ENCODE results near the gene PTPRQ. TPM values are rescaled to one million over a fixed set of nuclear protein-coding genes. Genes with fewer than 3 reads are reported as not detected.
"Not testable (repeated sequence)": the region's sequence is repeated elsewhere in the genome, so short reads cannot be mapped to it uniquely, and the experiment has no call there.

PTPRQ gene
- total and polyA plus RNA-seq, 10 donors = under 0.01 to 0.09 (median 0.03) TPM; not detected in 7

- H3K4me1 ChIP-seq = no peaks in the 10 kb centered on the region
- DNase-seq = no peak
- no peaks in the 10 kb centered on the region for H3K9me3 ChIP-seq
- H3K27ac ChIP-seq = no peak overlapping the region
- intact Hi-C loops (cut with DNase I; ENCODE audit: low total_unique reads) = no loop called here
- H3K4me3 ChIP-seq = no peak overlapping the region
- H3K27me3 ChIP-seq (replicated peaks in 1 of 7) = no peaks in the 10 kb centered on the region
- no peaks in the 10 kb centered on the region for H3K36me3 ChIP-seq
- TF ChIP-seq CTCF (IDR thresholded peaks at IDR 0.05 in 8 of 11, conservative IDR thresholded peaks at IDR 0.05 in 3 of 11) = no peak
- no peak for TF ChIP-seq POLR2A (IDR thresholded peaks at IDR 0.05)
- TF ChIP-seq POLR2AphosphoS5 (IDR thresholded peaks at IDR 0.05) = no peak
These were observed 218.6 kb downstream of the PTPRQ start for GRCh38 chr12:80662586-80662985.

- TF ChIP-seq POLR2A (IDR thresholded peaks at IDR 0.05) (no peak), CTCF (IDR thresholded peaks at IDR 0.05 in 8 of 11, conservative IDR thresholded peaks at IDR 0.05 in 3 of 11) (no peak), POLR2AphosphoS5 (IDR thresholded peaks at IDR 0.05) (no peak)
- no peaks in the 10 kb centered on the region for H3K9me3 ChIP-seq
- no peak for DNase-seq
- no peak overlapping the region for H3K4me3 ChIP-seq
- no peak overlapping the region for H3K27ac ChIP-seq
- intact Hi-C loops (cut with DNase I; ENCODE audit: low total_unique reads) = no loop called here
- no peaks in the 10 kb centered on the region for H3K4me1 ChIP-seq
- 69 to 72% (median 71%) methylated on average over 5 of the region's 5 CpGs for WGBS, 5 donors
- no peaks in the 10 kb centered on the region for H3K27me3 ChIP-seq (replicated peaks in 1 of 7)
- H3K36me3 ChIP-seq = no peaks in the 10 kb centered on the region
These were observed 226.2 kb downstream of the PTPRQ start for GRCh38 chr12:80670214-80670613.

- not testable (repeated sequence) for H3K36me3 ChIP-seq
- WGBS, 5 donors = 89 to 96% (median 93%) methylated on average over 13 of the region's 13 CpGs
- peak; percentile 27 for DNase-seq
These were observed 232.1 kb downstream of the PTPRQ start for GRCh38 chr12:80676042-80676636.

GRCh38 chr12:80676856-80677255, 232.8 kb downstream of the PTPRQ start:
- WGBS, 5 donors = 74 to 86% (median 77%) methylated on average over 1 of the region's 1 CpG
- TF ChIP-seq POLR2AphosphoS5 (IDR thresholded peaks at IDR 0.05) (no peak), CTCF (IDR thresholded peaks at IDR 0.05 in 8 of 11, conservative IDR thresholded peaks at IDR 0.05 in 3 of 11) (no peak), POLR2A (IDR thresholded peaks at IDR 0.05) (no peak)
- H3K27me3 ChIP-seq (replicated peaks in 1 of 7) = no peaks in the 10 kb centered on the region
- no peak for DNase-seq
- H3K27ac ChIP-seq = no peak overlapping the region
- no peaks in the 10 kb centered on the region for H3K4me1 ChIP-seq
- no peaks in the 10 kb centered on the region for H3K36me3 ChIP-seq
- H3K9me3 ChIP-seq = no peaks in the 10 kb centered on the region
- H3K4me3 ChIP-seq = no peak overlapping the region
- intact Hi-C loops (cut with DNase I; ENCODE audit: low total_unique reads) = no loop called here

More at GRCh38 chr12:80676042-80676636, 232.1 kb downstream of the PTPRQ start:
- H3K4me3 ChIP-seq; H3K4me1 ChIP-seq; H3K27ac ChIP-seq; H3K9me3 ChIP-seq; H3K27me3 ChIP-seq (replicated peaks in 1 of 7); intact Hi-C loops (cut with DNase I; ENCODE audit: low total_unique reads): not testable (repeated sequence)

GRCh38 chr12:80677994-80678393, 234.0 kb downstream of the PTPRQ start:
- TF ChIP-seq POLR2AphosphoS5 (IDR thresholded peaks at IDR 0.05) (no peak), POLR2A (IDR thresholded peaks at IDR 0.05) (no peak), CTCF (IDR thresholded peaks at IDR 0.05 in 8 of 11, conservative IDR thresholded peaks at IDR 0.05 in 3 of 11) (no peak)
- intact Hi-C loops (cut with DNase I; ENCODE audit: low total_unique reads) = no loop called here
- H3K4me1 ChIP-seq = no peaks in the 10 kb centered on the region

More at GRCh38 chr12:80677994-80678393, 234.0 kb downstream of the PTPRQ start:
- no peaks in the 10 kb centered on the region for H3K27me3 ChIP-seq (replicated peaks in 1 of 7)
- H3K36me3 ChIP-seq = no peaks in the 10 kb centered on the region
- DNase-seq = no peak
- no peak overlapping the region for H3K4me3 ChIP-seq
- H3K9me3 ChIP-seq = no peaks in the 10 kb centered on the region
- 86 to 98% (median 90%) methylated on average over 1 of the region's 1 CpG for WGBS, 5 donors
- no peak overlapping the region for H3K27ac ChIP-seq

Measured in spleen (tissue), 11 donors.